OCI-LY3 (cell line): ENCODE data around the gene STAB1.

Source experiments
- EZH2phosphoT487 ChIP-seq: fragments of 200-600 bp; shearing (Covaris generic); IDR thresholded peaks from 2 replicates; pipeline ENCODE4 v1.6.1; 2018; ENCODE audit warnings: antibody characterized with exemption, mixed run types, low read depth
- TF ChIP-seq, protein P1 (sequence below): fragments of 200-600, 300-600 bp; sonication (generic); IDR thresholded peaks from 2 replicates; pipeline ENCODE4 v1.5.1; 2014; ENCODE audit warnings: antibody characterized with exemption, low read length, low read depth

- TF ChIP-seq, protein P1, sequence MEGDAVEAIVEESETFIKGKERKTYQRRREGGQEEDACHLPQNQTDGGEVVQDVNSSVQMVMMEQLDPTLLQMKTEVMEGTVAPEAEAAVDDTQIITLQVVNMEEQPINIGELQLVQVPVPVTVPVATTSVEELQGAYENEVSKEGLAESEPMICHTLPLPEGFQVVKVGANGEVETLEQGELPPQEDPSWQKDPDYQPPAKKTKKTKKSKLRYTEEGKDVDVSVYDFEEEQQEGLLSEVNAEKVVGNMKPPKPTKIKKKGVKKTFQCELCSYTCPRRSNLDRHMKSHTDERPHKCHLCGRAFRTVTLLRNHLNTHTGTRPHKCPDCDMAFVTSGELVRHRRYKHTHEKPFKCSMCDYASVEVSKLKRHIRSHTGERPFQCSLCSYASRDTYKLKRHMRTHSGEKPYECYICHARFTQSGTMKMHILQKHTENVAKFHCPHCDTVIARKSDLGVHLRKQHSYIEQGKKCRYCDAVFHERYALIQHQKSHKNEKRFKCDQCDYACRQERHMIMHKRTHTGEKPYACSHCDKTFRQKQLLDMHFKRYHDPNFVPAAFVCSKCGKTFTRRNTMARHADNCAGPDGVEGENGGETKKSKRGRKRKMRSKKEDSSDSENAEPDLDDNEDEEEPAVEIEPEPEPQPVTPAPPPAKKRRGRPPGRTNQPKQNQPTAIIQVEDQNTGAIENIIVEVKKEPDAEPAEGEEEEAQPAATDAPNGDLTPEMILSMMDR = no peak
- TF ChIP-seq EZH2phosphoT487 = no peak
Observed at GRCh38 chr3:52488746-52489145, 6.4 kb upstream of the STAB1 start.
